ENCODE measurements around the gene EPS15.
"Not testable (repeated sequence)": the region's sequence is repeated elsewhere in the genome, so short reads cannot be mapped to it uniquely, and the experiment has no call there.

DNA sequence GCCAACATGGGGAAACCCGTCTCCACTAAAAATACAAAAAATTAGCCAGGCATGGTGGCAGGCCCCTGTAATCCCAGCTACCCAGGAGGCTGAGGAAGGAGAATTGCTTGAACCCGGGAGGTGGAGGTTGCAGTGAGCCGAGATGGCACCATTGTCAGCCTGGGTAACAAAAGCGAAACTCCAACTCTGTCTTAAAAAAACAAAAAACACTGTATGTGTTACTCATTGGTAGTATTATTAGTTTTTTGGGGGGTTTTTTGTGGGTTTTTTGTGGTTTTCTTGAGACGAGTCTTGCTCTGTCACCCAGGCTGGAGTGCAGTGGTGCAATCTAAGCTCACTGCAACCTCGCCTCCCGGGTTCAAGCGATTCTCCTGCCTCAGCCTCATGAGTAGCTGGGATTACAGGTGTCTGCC lies 17.8 kb downstream of the EPS15 start:
- TF ChIP-seq, protein P1, sequence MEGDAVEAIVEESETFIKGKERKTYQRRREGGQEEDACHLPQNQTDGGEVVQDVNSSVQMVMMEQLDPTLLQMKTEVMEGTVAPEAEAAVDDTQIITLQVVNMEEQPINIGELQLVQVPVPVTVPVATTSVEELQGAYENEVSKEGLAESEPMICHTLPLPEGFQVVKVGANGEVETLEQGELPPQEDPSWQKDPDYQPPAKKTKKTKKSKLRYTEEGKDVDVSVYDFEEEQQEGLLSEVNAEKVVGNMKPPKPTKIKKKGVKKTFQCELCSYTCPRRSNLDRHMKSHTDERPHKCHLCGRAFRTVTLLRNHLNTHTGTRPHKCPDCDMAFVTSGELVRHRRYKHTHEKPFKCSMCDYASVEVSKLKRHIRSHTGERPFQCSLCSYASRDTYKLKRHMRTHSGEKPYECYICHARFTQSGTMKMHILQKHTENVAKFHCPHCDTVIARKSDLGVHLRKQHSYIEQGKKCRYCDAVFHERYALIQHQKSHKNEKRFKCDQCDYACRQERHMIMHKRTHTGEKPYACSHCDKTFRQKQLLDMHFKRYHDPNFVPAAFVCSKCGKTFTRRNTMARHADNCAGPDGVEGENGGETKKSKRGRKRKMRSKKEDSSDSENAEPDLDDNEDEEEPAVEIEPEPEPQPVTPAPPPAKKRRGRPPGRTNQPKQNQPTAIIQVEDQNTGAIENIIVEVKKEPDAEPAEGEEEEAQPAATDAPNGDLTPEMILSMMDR (IDR thresholded peaks at IDR 0.05; ENCODE audit: poor library complexity) = not testable (repeated sequence)
- not testable (repeated sequence) for TF ChIP-seq EZH2 (IDR thresholded peaks at IDR 0.05; ENCODE audit: borderline replicate concordance)

Measured in hepatocyte (in vitro differentiated cells).